Measurements from ENCODE around the gene CRYBG2. TPM values are rescaled to one million over a fixed set of nuclear protein-coding genes. Genes with fewer than 3 reads are reported as not detected.

CRYBG2 gene, protein sequence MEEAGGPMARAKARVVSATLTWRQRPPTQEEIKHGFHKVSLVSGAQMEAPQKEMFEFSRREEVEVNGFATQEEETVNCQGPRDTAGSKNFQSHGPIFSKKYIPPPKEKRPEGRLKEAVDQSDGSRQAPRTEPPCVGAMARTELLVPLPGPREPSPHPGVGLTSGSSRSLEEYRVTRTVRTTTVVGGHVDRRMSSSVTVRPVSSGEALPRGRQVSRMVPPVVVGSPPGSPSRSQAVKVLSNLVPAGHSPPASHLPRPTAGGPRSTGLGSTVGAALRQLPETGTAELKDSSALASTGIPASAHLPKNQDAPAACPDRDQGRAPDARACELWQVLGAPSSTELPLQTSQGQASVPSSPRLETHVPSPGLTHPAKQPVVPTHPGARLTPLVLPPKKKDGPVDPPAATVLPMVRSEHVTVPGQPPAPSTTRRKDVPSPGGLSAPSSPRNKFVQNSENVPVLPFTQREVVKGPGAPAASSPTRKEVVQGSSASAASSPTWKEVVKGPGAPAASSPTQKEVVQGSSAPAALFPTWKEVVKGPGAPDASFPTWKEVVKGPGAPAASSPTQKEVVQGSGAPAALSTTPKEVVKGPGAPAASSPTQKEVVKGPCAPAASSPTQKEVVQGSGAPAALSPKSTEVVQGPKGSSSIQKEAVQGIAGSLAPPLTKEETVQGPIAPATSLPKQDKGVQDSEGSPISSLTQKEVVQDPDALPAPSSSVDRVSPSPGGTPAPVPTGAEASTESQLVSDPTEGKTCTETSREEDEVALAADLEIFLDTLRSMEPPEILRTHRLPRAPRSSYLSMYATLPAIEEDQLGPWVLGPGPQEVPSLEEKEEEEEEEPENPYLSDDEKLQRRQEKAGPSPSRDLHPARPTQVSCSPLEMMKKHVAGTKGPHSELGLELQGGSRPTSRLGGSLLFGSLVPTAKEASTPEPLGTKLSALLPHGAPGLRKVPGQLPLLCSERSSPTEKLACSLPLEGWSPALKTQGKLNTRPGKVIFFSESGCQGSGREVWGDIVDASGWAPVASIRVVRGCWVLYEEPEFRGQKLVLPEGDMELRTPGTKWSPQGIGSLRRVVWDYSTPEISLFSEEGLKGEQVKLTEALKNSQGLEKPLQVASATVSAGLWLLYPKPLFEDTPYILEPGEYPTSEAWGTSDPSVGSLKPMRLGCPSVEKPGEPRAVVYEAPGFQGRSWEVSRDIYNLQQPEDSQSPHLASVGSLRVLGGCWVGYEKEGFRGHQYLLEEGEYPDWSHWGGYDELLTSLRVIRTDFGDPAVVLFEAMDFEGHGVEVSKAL (N-terminal part only)
- 1 to 10 TPM; 3.9 to 4.8 TPM for total RNA-seq

DNA sequence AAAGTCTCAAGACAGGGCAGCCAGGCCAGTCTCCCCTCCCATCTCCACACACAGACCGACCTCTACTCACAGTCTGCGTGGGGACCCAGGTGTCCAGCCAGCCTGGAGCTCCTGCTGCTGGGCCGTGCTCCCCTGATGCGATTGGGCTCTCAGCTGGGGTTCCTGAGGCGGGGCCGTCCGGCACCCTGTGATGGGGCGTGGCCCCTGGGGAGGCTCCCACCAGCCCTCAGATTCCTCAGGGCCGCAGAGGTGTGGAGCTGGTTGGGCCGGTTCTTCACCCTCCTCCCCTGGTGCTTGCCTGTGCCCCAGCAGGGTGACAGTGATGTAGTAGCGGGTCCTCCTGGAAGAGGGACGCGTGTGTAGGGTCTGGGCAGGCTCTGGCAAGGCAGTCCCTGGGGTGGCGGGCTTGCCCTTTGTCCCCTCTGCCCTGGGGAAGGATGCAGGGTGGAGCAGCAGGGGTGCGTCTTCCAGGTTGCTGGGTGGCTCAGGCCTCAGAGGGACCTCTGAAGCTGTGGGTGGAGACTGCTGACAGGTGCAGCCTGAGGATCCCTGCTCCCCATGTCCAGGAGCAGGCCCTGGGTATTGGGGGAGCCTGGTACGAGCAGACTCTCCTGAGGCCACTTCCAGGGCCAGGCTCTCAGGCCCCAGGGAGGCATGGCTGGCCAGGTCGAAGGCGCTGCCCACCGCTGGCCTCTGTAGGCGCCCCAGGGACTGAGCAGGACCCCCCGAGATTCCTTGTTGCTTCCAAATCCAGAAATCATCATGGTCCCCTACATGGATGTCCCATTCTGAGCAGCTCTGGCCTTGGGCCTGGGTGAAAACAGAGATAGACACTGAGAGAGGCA is at the start of gene CRYBG2:
Gene CRYBG2 (minus strand): TSS at position 155 of the 845 bp plus-strand sequence. CDS start 7,473 bp downstream, outside the sequence.
- Histone ChIP-seq H3K9me3 (no peaks in the 10 kb centered on the region), H3K4me1 (replicated peaks) (peaks cover 5% of the 10 kb centered on the region), H3K27me3 (replicated peaks; ENCODE audit: insufficient read depth) (no peaks in the 10 kb centered on the region), H3K36me3 (no peaks in the 10 kb centered on the region), H3K4me3 (no peak within 1 kb of the TSS), H3K27ac (no peak within 1 kb of the TSS)
- WGBS = 62% methylated on average over 13 of the region's 21 CpGs
- intact Hi-C loops (cut with DNase I) = no loop called here
- DNase-seq (ENCODE audit: low spot score) = peak; percentile 57
- TF ChIP-seq POLR2AphosphoS5 (IDR thresholded peaks at IDR 0.05) (peak; percentile 34), POLR2A (IDR thresholded peaks at IDR 0.05) (peak; percentile 30)
- TF ChIP-seq, protein P1, sequence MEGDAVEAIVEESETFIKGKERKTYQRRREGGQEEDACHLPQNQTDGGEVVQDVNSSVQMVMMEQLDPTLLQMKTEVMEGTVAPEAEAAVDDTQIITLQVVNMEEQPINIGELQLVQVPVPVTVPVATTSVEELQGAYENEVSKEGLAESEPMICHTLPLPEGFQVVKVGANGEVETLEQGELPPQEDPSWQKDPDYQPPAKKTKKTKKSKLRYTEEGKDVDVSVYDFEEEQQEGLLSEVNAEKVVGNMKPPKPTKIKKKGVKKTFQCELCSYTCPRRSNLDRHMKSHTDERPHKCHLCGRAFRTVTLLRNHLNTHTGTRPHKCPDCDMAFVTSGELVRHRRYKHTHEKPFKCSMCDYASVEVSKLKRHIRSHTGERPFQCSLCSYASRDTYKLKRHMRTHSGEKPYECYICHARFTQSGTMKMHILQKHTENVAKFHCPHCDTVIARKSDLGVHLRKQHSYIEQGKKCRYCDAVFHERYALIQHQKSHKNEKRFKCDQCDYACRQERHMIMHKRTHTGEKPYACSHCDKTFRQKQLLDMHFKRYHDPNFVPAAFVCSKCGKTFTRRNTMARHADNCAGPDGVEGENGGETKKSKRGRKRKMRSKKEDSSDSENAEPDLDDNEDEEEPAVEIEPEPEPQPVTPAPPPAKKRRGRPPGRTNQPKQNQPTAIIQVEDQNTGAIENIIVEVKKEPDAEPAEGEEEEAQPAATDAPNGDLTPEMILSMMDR (IDR thresholded peaks at IDR 0.05) = no peak

DNA sequence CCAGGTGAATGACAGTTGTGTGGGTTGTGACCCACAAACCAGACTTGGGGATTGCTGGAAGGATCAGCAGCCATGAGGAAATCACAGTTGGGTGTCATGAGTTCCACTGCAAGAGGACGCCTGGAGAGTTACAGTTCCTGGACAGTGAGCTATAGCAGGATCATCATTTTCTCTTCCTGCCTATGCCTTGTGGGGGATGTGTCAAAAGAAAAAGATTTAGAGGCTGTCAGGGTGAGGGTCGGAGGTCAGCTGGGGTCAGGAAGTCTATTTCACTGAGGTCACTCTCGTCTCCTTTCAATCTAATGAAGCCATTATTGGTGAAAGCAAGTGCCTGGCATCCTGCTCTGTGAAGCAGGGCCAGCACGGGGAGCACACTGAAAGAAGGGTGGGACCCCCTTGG is 49.7 kb upstream of the CRYBG2 start:
- Histone ChIP-seq H3K27me3 (replicated peaks; ENCODE audit: insufficient read depth) (no peaks in the 10 kb centered on the region), H3K9me3 (no peaks in the 10 kb centered on the region), H3K27ac (no peak overlapping the region), H3K36me3 (no peaks in the 10 kb centered on the region), H3K4me3 (no peak overlapping the region), H3K4me1 (replicated peaks) (no peaks in the 10 kb centered on the region)
- intact Hi-C loops (cut with DNase I) = no loop called here
- no peak for DNase-seq (ENCODE audit: low spot score)
- whole genome bisulfite sequencing = 31% methylated on average over 4 of the region's 4 CpGs
- TF ChIP-seq POLR2AphosphoS5 (IDR thresholded peaks at IDR 0.05) (no peak), POLR2A (IDR thresholded peaks at IDR 0.05) (no peak)
- TF ChIP-seq, protein P1 (IDR thresholded peaks at IDR 0.05) = no peak

DNA sequence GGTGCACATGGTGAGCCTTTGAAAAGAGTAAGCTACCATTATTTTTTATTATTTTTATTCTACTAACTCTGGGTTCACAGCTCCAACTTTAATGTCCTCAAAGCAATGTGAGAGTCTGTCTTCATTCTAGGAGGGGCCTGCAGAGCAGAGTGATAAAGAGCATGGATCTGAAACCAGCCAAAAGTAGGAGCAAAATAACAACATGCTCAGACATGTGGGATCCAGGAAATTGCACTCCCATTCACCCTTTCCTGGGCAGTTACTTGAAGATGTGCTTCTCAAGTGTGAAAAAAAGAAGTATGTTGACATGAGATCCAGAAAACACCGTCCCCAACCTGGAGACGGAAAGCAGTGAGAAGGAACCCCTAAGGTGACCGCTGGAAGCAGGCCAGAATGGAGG is 48.0 kb upstream of the CRYBG2 start:
- Histone ChIP-seq H3K4me1 (replicated peaks) (no peaks in the 10 kb centered on the region), H3K27me3 (replicated peaks; ENCODE audit: insufficient read depth) (no peaks in the 10 kb centered on the region), H3K9me3 (no peaks in the 10 kb centered on the region), H3K27ac (no peak overlapping the region), H3K36me3 (no peaks in the 10 kb centered on the region), H3K4me3 (no peak overlapping the region)
- 49% methylated on average over 3 of the region's 3 CpGs for WGBS
- no peak for TF ChIP-seq POLR2A (IDR thresholded peaks at IDR 0.05)
- no peak for TF ChIP-seq POLR2AphosphoS5 (IDR thresholded peaks at IDR 0.05)
- TF ChIP-seq, protein P1 (IDR thresholded peaks at IDR 0.05) = no peak
- intact Hi-C loops (cut with DNase I) = no loop called here
- DNase-seq (ENCODE audit: low spot score) = no peak

DNA sequence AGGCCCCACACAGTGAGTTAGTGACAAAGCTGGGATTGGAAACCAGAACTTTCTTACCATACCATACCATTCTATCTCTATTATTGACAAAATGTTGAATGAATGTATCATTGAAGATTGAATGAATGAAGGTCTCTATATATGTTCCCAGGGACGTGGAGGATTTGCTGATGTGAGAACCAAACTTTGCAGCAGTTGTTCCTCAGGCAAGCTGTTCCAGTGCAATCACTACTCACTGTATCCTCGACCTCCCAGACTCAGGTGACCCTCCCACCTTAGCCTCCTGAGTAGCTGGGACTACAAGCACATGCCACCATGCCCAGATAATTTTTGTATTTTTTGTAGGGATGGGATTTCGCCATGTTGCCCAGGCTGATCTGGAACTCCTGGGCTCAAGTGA is 45.1 kb upstream of the CRYBG2 start:
- DNase-seq (ENCODE audit: low spot score) = no peak
- intact Hi-C loops (cut with DNase I) = no loop called here
- no peaks in the 10 kb centered on the region for H3K9me3 ChIP-seq
- no peaks in the 10 kb centered on the region for H3K36me3 ChIP-seq
- no peaks in the 10 kb centered on the region for H3K4me1 ChIP-seq (replicated peaks)
- no peak overlapping the region for H3K27ac ChIP-seq
- WGBS = 77% methylated on average over 3 of the region's 3 CpGs
- H3K27me3 ChIP-seq (replicated peaks; ENCODE audit: insufficient read depth) = no peaks in the 10 kb centered on the region
- TF ChIP-seq POLR2A (IDR thresholded peaks at IDR 0.05) = no peak
- no peak for TF ChIP-seq POLR2AphosphoS5 (IDR thresholded peaks at IDR 0.05)
- TF ChIP-seq, protein P1 (IDR thresholded peaks at IDR 0.05) = no peak
- H3K4me3 ChIP-seq = no peak overlapping the region
